Measurements from ENCODE around the gene IDH2.
"Not testable (repeated sequence)": the region's sequence is repeated elsewhere in the genome, so short reads cannot be mapped to it uniquely, and the experiment has no call there.

Gene IDH2

GRCh38 chr15:90101969-90102890, at the start of gene IDH2:
Gene IDH2 (minus strand): TSS chr15:90102468. CDS start chr15:90102390, 78 bp downstream.
- DNase-seq (ENCODE audit: low spot score) = peak; percentile 89

DNA sequence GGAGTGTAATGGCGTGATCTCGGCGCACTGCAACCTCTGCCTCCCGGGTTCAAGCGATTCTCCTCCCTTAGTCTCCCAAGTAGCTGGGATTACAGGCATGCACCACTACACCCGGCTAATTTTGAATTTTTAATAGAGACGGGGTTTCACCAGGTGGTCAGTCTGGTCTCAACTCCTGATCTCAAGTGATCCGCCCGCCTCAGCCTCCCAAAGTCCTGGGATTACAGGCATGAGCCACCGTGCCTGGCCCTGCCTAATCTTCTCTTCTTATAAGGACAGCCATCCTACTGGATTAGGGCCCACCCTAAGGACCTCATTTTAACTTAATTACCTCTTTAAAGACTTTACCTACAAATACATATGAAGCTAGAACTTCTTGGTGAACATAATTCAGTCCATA, 48.3 kb upstream of the IDH2 start:
- DNase-seq (ENCODE audit: low spot score) = not testable (repeated sequence)

GRCh38 chr15:90149609-90150340, 47.5 kb upstream of the IDH2 start:
- no peak for DNase-seq (ENCODE audit: low spot score)

- DNase-seq (ENCODE audit: low spot score) = not testable (repeated sequence)
These were observed 44.0 kb upstream of the IDH2 start for GRCh38 chr15:90146198-90146761.

GRCh38 chr15:90145761-90146160, 43.5 kb upstream of the IDH2 start:
- DNase-seq (ENCODE audit: low spot score) = no peak

DNA sequence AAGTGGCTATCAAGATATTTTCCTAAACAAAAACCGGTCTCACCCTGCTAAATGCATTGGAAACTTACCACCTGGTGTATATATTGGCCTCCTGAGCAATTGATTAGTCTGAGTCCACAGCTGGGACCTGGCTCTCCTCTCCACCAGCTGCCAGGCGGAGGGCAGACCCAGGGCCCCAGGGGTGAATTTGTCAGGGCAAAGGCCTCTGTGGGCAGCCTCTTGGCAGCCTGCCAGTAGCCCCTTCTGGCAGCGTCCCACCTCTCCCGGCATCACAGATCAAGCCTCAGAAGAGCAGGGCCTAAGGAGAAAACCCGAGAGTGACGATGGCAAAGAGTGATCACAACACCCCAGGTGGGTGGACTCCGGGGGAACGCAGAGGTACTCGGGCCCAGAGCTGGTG, 43.0 kb upstream of the IDH2 start:
- no peak for DNase-seq (ENCODE audit: low spot score)

DNA sequence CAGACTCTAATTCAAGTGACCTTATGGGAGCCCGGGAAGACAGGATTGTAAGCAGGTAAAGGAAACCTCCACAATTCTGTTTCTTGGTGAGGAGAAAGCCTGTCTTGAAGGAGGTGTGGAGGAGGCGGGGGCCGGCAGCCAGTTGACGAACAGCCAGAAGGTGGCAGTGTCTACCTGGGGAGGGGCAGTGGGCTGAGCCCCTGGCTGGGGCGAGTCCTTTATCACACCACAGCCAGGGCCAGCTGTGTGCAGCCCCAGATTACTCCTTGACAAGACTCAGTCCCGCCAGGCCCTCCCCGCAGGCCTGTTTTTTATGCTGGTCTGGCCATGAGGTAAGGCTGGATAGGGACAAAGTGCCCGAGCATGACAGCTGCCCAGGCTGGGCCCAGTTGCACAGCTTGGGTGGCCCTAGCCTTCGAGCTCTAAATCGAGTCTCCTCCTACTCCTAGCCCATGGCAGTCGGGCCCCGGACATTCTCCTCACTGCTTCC, 40.9 kb upstream of the IDH2 start:
- peak; percentile 66 for DNase-seq (ENCODE audit: low spot score)

DNA sequence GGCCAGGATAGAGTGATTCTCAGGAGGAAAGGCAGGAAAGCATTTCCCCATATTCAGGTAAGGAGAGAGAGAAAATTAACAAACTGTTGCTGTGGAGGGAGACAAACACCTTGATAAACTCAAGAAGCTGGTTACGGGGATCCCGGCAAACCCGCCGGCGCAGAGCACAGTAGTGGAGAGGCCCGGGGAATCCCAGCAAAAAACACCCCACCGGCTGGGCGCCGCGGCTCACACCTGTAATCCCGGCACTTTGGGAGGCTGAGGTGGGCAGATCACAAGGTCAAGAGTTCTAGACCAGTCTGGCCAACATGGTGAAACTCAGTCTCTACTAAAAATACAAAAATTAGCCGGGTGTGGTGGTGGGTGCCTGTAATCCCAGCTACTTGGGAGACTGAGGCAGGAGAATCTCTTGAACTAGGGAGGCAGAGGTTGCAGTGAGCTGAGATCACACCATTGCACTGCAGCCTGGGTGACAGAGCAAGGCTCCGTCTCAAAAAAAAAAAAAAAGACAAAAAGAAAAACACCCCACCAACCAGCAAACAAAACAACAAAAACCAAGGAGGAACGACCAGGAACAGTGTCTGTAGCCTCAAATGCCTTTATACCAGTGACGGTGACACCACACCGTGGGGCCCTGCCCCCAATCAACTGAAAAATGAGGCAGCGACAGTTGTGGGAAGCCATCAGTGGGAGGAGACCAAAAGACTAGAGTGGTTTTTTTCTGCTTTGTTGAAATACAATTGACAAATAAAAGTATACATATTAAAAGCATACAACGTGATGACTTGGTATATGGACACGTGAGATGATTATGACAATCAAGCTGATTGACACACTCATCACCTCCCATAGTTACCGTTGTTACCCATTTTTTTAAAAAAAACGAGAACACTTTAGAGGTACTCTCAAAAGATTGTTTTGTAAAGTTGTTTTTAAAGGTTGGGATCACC, 40.2 kb upstream of the IDH2 start:
- DNase-seq (ENCODE audit: low spot score) = no peak

DNA sequence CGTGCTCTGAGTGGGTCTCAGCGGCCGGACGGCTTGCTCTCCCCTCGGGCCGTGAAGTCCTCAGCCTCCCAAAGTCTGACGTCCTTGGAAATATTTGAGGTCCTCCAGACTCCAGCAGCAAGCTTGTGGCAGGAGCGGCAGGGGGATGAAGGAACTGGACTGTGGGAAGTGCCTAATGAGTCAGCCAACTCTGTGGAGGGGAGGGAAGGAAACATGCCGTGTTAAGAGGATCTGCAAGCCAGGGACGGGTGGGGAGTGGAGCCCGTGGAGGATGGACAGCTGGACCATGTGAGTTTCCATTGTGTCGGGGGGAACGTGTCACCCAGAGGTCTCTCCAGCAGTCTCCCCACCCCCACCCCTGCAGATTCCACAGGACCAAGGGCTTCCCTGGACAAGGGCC, 39.4 kb upstream of the IDH2 start:
- DNase-seq (ENCODE audit: low spot score) = peak; percentile 48

- not testable (repeated sequence) for DNase-seq (ENCODE audit: low spot score)
These were observed 37.3 kb upstream of the IDH2 start for GRCh38 chr15:90139549-90139948.

GRCh38 chr15:90138071-90138833, 36.0 kb upstream of the IDH2 start:
- peak; percentile 49 for DNase-seq (ENCODE audit: low spot score)

- DNase-seq (ENCODE audit: low spot score) = no peak
These were observed 30.2 kb upstream of the IDH2 start for GRCh38 chr15:90132437-90132836.

DNA sequence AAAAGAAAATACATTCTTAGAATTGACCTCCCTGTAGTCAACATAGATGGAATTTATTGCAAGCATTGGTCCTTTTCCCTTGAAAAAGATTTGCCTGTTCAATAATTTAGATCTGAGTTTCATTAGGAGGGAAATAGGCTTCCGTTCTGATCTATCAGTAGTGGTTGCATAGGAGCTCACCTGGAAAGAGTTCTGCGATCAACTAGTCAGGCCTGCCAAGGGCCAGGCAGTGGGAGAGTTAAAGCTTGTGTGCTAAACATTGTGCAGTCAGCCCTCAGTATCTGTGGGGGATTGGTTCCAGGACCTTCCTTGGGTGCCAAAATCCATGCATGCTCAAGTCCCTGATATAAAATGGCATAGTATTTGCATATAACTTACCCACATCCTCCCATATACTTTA, 29.6 kb upstream of the IDH2 start:
- DNase-seq (ENCODE audit: low spot score) = no peak

GRCh38 chr15:90130291-90130690, 28.0 kb upstream of the IDH2 start:
- DNase-seq (ENCODE audit: low spot score) = no peak

DNA sequence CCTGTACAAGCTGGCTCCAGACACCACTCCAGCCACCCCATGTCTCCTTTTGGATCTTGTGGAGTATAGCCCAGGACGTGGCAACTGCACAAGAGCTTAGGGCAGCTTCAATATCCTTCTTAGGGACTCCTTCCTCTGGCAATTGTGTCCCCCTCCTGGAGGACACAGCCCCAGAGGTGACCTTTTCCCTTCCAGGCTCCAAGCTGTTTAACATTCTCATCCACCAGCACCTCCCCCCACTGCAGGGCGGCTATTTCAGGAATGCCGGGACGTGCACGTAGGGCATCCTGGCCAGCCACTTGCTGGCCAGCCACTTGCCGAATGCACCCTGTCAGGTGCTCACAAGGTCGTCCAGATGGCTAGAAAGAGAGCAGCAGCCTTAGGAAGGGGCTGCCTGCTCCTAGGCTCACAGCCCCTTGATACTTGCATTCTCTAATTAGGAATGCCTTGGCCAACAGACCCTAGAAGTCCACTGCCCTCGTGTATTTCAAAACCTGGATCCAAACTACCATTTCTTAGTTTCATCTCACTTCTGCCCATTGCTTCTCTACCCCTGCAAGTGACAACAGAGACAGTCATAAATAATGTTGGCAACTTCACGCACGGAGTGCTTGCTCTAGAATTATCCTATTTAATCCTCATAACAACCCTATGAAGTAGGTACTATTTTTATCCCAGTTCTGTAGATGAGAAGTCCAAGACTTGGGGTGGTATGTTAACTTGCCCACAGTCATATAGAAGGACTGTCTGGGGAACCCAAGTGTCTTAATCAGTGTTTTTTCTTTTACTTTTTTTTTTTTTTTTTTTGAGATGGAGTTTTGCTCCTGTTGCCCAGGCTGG, 24.5 kb upstream of the IDH2 start:
- DNase-seq (ENCODE audit: low spot score) = peak; percentile 69

GRCh38 chr15:90126022-90126421, 23.8 kb upstream of the IDH2 start:
- DNase-seq (ENCODE audit: low spot score) = peak; percentile 33

DNA sequence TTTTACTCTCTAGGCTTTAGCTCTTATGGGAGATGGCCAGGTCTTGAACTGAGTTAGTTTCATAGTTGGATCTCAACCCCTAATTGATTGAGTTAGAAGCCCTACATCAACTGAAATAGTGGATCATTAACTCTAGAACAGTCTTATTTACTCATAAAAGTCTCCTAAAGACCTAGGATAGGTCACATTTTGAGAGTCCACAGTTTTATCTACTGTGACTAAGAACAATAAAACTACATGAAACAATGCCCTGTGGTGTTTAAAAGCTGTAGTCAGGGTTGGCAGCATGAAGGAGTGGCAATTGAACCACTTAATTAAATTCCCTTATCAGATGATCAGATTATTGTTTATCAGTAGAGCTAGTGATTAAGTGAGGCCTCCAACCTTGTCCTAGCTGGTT, 22.2 kb upstream of the IDH2 start:
- no peak for DNase-seq (ENCODE audit: low spot score)

- no peak for DNase-seq (ENCODE audit: low spot score)
These were observed 18.8 kb upstream of the IDH2 start for GRCh38 chr15:90121086-90121485.

GRCh38 chr15:90119367-90119766, 17.1 kb upstream of the IDH2 start:
- no peak for DNase-seq (ENCODE audit: low spot score)

DNA sequence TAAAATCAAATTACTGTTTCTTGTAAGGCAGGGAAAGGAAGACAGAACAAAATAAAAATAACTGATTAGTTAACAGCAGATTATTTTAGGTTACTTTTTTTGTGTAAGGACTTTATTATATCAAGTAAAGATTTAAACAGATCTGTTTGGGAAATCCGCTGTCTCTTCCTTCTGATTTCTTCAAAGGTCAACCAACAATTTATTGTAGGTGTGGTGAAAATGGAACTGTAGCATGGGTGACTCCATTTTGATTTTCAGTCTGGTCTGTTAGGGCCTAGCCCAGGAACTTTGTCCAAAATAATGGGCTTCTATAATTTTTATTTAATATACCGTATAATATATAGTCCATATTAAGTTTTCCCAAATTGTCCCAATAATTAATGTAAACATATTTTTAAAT, 13.5 kb upstream of the IDH2 start:
- no peak for DNase-seq (ENCODE audit: low spot score)

Data from kidney tubule cell (primary cell).